Spinal cord (tissue), 10 donors: ENCODE results near the gene CDC14B. TPM values are rescaled to one million over a fixed set of nuclear protein-coding genes. Genes with fewer than 3 reads are reported as not detected.

ENCODE experiments used
- DNase-seq, 6 donors: peaks; one replicate each; pipeline versions ENCODE4 v3.0.0 to v3.0.0-alpha.2; 2013 to 2015; ENCODE audit warnings: low spot score in 6 of 6, low read depth in 4 of 6
- H3K27ac ChIP-seq: one replicate; pipeline ENCODE4 v1.5.1; 2013; ENCODE audit warnings: low read depth, low read length, control low read depth
- H3K27me3 ChIP-seq: one replicate; pipeline ENCODE4 v1.6.1; 2013; ENCODE audit warnings: low read length; ENCODE audit not compliant: control insufficient read depth, insufficient read depth
- H3K36me3 ChIP-seq: one replicate; pipeline ENCODE4 v1.6.1; 2013; ENCODE audit warnings: low read length; ENCODE audit not compliant: control insufficient read depth, insufficient read depth
- H3K4me1 ChIP-seq: one replicate; pipeline ENCODE4 v1.6.1; 2013; ENCODE audit warnings: low read length; ENCODE audit not compliant: control insufficient read depth, insufficient read depth
- H3K4me3 ChIP-seq: one replicate; pipeline ENCODE4 v1.5.1; 2013; ENCODE audit warnings: low read depth, low read length, control low read depth
- H3K9me3 ChIP-seq: one replicate; pipeline ENCODE4 v1.6.1; 2013; ENCODE audit warnings: low read length; ENCODE audit not compliant: control insufficient read depth, insufficient read depth
- WGBS: methylation state at CpG from one replicate; pipeline ENCODE4 v1.1.5; 2013; ENCODE audit warnings: missing lambda C conversion rate; ENCODE audit not compliant: insufficient coverage; 5-methylcytosine and 5-hydroxymethylcytosine counted together
- polyA plus RNA-seq, 2 donors: library from polyadenylated mRNA; unstranded; fragments of 120-200 nt; gene quantifications; one replicate each; pipeline ENCODE4 v1.2.1, GENCODE V29; 2013; ENCODE audit not compliant: insufficient read length in 2 of 2
- total RNA-seq, 2 donors: library from RNA; depleted of rRNA in 1 of 2; stranded (reverse); fragments of 120-200 nt in 1 of 2; fragments of >200 nt in 1 of 2; gene quantifications; one replicate each; pipeline versions ENCODE4 v1.2.3 to v1.2.4, GENCODE V29; 2013 to 2014
- donor health status: healthy.

CDC14B gene
- total and polyA plus RNA-seq, 4 donors, result 19.5 to 46.5 (median 20.1) TPM

DNA sequence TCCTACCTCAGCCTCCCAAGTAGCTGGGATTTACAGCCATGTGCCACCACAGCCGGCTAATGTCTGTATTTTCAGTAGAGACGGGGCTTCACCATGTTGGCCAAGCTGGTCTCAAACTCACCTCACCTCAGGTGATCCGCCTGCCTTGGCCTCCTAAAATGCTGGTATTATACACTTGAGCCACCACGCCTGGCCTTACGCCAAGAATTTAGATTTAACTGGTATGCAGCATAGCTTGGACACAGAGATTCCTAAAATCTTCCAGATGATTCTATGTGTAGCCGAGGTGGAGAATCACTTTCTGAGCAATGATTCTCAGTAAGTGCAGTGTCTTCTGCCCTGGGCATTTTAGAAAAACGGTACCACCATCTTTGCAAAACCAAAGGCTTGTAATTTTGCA lies 95.6 kb downstream of the CDC14B start:
- H3K27ac ChIP-seq, result peak overlapping the region; percentile 64

DNA sequence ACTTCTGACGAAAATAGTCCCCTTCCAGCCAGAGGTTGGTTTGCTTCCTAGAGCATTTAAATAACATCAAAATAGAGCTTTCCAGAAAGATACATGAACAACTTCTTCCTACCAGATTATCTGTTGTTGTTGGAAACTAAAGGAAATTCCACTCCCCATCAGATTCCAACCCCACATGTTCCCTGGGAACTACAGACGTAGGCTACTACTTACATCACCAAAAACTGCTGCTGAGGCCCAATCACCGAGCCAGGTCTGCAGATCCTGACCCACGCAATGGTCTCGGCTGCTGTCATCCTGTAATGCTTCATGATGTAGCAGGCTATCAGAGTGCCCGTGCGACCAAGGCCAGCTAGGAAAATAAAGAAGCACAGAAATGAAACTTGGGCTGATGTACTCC lies 96.3 kb downstream of the CDC14B start:
- Histone ChIP-seq H3K4me1 (no peaks in the 10 kb centered on the region), H3K27ac (peak overlapping the region; percentile 67), H3K4me3 (no peak overlapping the region), H3K9me3 (no peaks in the 10 kb centered on the region), H3K27me3 (no peaks in the 10 kb centered on the region), H3K36me3 (peaks cover 3% of the 10 kb centered on the region)
- DNase-seq, result peak in 1 of 6 donors; percentile 42
- 82% methylated on average over 4 of the region's 7 CpGs for WGBS

More for the DNA sequence above, 95.6 kb downstream of the CDC14B start:
- no peak overlapping the region for H3K4me3 ChIP-seq
- no peaks in the 10 kb centered on the region for H3K9me3 ChIP-seq
- no peaks in the 10 kb centered on the region for H3K4me1 ChIP-seq
- H3K27me3 ChIP-seq, result no peaks in the 10 kb centered on the region
- DNase-seq, result no peak
- WGBS, result 92% methylated on average over 7 of the region's 7 CpGs
- peaks cover 3% of the 10 kb centered on the region for H3K36me3 ChIP-seq

DNA sequence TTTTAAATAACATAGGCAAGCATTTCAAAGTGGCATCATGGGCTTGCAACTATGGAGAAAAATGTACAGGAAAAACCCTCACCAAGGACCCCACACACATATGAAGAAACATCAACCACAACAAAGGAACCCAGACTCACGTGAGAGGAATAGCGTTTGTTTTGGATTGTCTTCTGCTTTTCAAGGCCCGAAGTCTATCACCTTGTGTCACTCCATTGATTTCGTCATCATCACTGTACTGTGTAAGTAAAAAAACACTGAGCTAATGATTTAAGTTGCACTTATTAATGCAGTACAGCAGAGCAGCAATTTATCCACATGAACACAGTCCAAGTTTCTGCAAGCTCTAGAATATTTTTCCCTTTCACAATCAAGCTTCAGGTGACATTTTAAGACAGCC lies 97.3 kb downstream of the CDC14B start:
- Histone ChIP-seq H3K9me3 (no peaks in the 10 kb centered on the region), H3K4me1 (no peaks in the 10 kb centered on the region), H3K27ac (peak overlapping the region; percentile 67), H3K4me3 (no peak overlapping the region), H3K36me3 (peaks cover 3% of the 10 kb centered on the region), H3K27me3 (no peaks in the 10 kb centered on the region)
- no peak for DNase-seq
- no CpG with 5 or more reads among the region's 4 CpGs for WGBS

DNA sequence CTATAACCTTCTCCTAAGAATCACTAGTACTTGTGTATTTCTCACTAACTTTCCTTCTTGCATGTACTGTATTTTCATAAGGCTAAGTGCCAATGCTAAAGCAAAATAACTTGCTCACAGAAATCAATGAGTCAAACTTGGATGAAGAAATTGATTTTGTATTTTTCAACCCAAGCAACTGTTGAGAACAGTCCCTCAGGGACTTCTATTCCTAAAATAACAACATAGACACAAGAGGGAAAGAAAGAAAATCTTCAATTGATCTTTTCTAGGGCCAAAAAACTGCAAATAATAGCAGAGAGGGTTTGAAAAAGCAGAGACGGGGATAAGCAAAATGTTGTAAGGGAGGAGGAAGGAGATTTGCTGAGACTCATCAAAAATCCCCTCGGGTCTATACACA lies 99.9 kb downstream of the CDC14B start:
- H3K27ac ChIP-seq, result no peak overlapping the region
- no CpG with 5 or more reads among the region's 2 CpGs for whole genome bisulfite sequencing
- H3K9me3 ChIP-seq, result no peaks in the 10 kb centered on the region
- no peaks in the 10 kb centered on the region for H3K4me1 ChIP-seq
- peaks cover 3% of the 10 kb centered on the region for H3K36me3 ChIP-seq
- H3K4me3 ChIP-seq, result no peak overlapping the region
- DNase-seq, result no peak
- H3K27me3 ChIP-seq, result no peaks in the 10 kb centered on the region

DNA sequence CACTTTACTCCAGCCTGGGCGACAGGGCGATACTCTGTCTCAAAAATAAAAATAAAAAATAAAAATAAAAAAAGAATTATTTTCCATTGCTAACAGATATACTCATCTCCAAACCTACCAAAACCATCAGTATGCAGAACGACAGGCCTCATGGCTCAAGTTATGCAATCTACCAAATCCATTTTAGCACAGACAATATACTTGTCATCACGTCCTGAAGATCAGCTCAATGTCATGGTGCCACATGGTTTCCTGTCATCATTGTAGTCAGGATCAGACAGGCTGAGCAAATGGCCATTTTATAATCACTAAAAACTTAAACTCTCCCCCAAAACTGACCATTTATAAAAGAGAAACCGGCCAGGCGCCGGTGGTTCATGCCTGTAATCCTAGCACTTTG lies 100.5 kb downstream of the CDC14B start:
- Histone ChIP-seq H3K27ac (no peak overlapping the region), H3K9me3 (no peaks in the 10 kb centered on the region), H3K4me1 (no peaks in the 10 kb centered on the region), H3K36me3 (peaks cover 6% of the 10 kb centered on the region), H3K27me3 (no peaks in the 10 kb centered on the region), H3K4me3 (no peak overlapping the region)
- WGBS, result 100% methylated on average over 2 of the region's 7 CpGs
- DNase-seq, result no peak

DNA sequence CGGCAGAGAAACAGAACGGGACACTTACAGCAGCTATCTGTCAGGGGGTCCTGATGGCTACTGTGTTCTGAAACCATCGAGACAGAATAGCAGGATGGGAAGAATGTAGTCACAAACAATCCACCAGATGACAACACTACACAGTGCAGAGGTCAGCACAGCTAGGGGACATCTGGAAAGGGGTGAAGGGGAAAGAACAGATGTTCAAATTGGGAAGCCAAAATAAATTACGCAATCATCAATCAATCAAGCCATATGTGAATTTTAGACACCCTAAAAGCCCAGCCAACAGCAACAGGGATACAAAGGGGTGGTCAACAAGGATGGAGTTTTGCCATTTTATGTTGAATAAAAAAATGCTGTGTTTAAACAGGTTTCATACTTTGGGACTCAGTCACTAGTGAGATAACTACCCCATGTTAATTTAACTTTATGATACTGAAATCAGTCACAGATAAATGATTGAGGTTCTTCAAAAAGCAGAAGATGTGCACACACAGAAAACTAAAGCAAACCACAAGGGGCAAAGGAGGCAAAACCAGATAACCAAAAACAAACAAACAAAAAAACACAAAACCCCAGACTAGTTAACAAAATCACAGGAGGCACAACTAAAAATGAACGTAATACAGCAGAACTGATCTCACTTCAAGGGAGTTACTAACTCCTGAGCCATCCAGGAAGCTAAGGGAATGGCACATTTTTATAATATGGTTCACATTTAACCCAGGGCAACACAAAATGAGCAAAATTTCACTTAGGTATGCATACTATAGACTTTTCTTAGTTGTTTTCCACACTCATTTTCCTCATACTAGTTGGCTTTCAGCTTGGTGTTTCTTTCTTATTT lies 103.8 kb downstream of the CDC14B start:
- 0% methylated on average over 1 of the region's 5 CpGs for WGBS
- Histone ChIP-seq H3K9me3 (no peaks in the 10 kb centered on the region), H3K27ac (peak overlapping the region; percentile 72), H3K36me3 (peaks cover 14% of the 10 kb centered on the region), H3K4me3 (no peak overlapping the region), H3K4me1 (peaks cover under 1% of the 10 kb centered on the region), H3K27me3 (no peaks in the 10 kb centered on the region)
- no peak for DNase-seq

DNA sequence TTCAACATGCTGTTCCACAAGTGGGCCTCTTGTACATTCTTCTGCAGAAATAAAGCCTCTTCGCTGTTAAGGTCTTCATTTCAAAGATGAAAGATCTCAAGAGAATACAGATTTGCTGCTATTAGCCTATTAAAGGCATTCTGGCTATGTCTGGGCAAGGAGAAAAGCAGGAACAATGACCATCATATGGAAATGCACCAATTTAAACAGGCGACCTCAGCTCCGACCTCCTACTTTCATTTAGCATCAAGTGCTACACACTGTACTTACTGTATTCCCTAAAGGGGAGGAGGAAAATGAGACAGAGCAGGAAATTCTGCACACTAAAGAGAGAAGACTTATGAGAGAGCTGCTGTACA lies 104.9 kb downstream of the CDC14B start:
- no peak for DNase-seq
- H3K36me3 ChIP-seq, result peaks cover 14% of the 10 kb centered on the region
- 80% methylated on average over 1 of the region's 3 CpGs for WGBS
- no peaks in the 10 kb centered on the region for H3K27me3 ChIP-seq
- peaks cover 5% of the 10 kb centered on the region for H3K4me1 ChIP-seq
- no peaks in the 10 kb centered on the region for H3K9me3 ChIP-seq
- H3K27ac ChIP-seq, result peak overlapping the region; percentile 72
- no peak overlapping the region for H3K4me3 ChIP-seq

DNA sequence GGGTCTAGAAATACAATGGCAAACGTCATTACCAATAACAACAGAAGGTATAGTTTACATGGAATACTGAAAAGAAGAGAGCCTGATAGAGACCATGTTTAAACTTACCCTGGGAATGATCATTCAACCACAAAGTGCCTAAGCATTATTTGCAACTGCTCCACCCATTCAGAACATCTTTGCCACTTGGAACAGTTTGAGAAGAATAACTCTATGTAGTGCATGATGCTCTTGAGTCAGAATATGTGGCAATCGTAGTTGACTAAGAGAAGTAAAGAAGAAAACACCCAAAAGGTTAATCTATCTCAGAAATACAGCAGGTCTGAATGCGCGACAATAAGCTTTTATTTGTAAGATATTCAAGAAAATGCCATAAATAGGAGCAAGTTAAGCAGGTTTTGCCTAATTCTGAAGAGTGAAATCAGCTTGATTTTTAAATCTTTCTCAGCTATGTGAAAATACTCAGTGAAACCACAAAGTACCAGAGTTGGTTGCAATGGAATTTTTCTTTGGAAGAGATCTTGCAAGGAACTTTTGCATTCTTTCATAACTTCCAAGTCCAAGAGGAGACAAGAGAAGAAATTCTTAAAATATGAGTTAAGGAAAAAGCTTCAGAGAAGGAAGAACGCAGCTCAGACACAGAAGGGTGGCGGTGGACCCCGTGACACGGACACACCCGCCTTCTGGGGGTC lies 105.4 kb downstream of the CDC14B start:
- peaks cover 14% of the 10 kb centered on the region for H3K36me3 ChIP-seq
- H3K9me3 ChIP-seq, result no peaks in the 10 kb centered on the region
- peak overlapping the region; percentile 72 for H3K27ac ChIP-seq
- no peak overlapping the region for H3K4me3 ChIP-seq
- no peaks in the 10 kb centered on the region for H3K27me3 ChIP-seq
- WGBS, result 93% methylated on average over 5 of the region's 9 CpGs
- DNase-seq, result no peak
- H3K4me1 ChIP-seq, result peaks cover 5% of the 10 kb centered on the region

DNA sequence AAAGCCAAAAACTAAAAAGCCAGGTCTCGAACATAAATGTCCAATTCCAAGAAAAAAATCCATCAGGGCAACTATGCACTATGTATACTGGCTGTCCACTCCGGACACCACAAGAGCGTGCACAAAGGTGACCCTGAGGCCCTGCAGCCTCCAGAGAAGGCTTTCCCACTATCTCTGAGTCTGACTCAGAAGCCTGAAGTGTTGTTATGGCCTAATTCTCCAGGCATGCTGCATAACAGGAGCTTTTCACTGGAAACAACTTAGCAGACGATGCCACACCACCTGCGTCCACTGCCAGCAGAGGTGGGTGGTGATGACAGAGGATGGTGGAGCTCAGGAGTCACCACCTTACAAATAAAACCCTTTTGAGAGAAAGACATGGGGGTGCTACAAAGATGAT lies 106.0 kb downstream of the CDC14B start:
- H3K4me3 ChIP-seq, result no peak overlapping the region
- H3K36me3 ChIP-seq, result peaks cover 14% of the 10 kb centered on the region
- H3K4me1 ChIP-seq, result peaks cover 10% of the 10 kb centered on the region
- H3K9me3 ChIP-seq, result no peaks in the 10 kb centered on the region
- H3K27ac ChIP-seq, result peak overlapping the region; percentile 72
- no peaks in the 10 kb centered on the region for H3K27me3 ChIP-seq
- WGBS, result 100% methylated on average over 3 of the region's 5 CpGs
- no peak for DNase-seq

DNA sequence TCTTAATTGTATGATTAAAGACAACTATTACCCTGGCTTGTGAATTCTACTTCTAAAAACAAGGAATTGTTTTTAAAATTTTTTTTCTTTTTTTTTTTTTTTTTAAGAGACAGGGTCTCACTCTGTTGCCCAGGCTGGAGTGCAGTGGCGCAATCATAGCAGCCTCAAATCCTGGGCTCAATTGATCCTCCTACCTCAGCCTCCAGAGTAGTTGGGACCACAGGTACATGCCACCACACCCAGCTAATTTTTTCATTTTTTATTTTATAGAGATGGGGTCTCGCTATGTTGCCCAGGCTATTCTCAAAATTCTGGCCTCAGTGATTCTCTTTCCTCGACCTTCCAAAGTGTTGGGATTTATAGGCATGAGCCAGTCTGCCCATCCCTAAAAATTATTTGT lies 107.4 kb downstream of the CDC14B start:
- Histone ChIP-seq H3K4me1 (peaks cover 11% of the 10 kb centered on the region), H3K27me3 (no peaks in the 10 kb centered on the region), H3K27ac (no peak overlapping the region), H3K36me3 (peaks cover 14% of the 10 kb centered on the region), H3K9me3 (no peaks in the 10 kb centered on the region), H3K4me3 (no peak overlapping the region)
- WGBS, result no CpG with 5 or more reads among the region's 3 CpGs
- DNase-seq, result no peak
